ENCODE measurements around the gene SCEL. TPM values are rescaled to one million over a fixed set of nuclear protein-coding genes. Genes with fewer than 3 reads are reported as not detected.

SCEL gene
- total RNA-seq, 4 donors from 2014 or later: 250 to 300 (median 290) TPM

DNA sequence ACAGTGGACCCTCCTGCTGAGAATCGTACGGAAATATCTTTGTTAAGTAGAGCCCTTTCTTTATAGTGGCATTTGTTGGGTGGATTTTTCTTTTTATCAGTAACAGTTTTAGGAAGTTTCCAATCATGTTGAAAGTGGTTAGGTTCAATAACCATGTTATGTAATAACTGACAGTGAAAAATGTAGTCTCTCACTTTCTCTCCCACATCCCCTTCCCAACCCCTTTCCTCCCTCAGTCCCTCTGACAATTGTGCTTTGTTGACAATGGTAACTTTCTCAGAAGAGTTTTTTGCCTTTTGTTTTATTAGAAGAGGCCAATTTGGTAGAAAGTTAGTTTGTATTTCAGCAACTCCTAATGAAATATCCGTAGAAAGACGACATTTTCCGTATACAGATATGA lies 84.1 kb downstream of the SCEL start:
- no peak for DNase-seq (ENCODE audit: low spot score in 2 of 2)
- WGBS: 76% methylated on average over 5 of the region's 5 CpGs
- no peak overlapping the region for H3K27ac ChIP-seq
- H3K4me1 ChIP-seq: no peaks in the 10 kb centered on the region
- no peak overlapping the region for H3K4me3 ChIP-seq
- H3K9me3 ChIP-seq: no peaks in the 10 kb centered on the region
- H3K27me3 ChIP-seq: no peaks in the 10 kb centered on the region
- no peaks in the 10 kb centered on the region for H3K36me3 ChIP-seq
- no peak for TF ChIP-seq EP300 (IDR thresholded peaks at IDR 0.05)
- TF ChIP-seq POLR2A (IDR thresholded peaks at IDR 0.05): no peak
- TF ChIP-seq POLR2AphosphoS5 (IDR thresholded peaks at IDR 0.05): no peak
- no peak for TF ChIP-seq CTCF (IDR thresholded peaks at IDR 0.05)

DNA sequence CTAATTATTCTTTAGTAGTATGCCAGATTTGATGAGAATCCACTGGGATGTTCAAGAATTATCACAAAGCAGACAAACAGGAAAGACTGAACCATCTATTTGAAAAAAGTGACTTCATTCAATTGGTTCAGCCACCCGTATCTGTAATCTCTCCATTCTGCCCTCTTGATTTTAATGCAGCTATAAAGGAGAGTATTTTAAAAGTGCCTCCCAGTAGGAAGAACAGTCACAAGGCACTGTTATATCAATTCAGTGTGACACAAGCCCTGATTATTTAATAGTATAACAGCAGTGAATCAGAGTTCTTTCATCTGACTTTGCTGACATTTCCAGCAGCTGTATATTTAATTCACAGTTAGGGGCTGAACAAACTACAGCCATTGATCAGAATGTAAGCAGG lies 84.6 kb downstream of the SCEL start:
- TF ChIP-seq POLR2A (IDR thresholded peaks at IDR 0.05): no peak
- no peak for TF ChIP-seq CTCF (IDR thresholded peaks at IDR 0.05)
- TF ChIP-seq POLR2AphosphoS5 (IDR thresholded peaks at IDR 0.05): no peak
- no peak for TF ChIP-seq EP300 (IDR thresholded peaks at IDR 0.05)
- 63% methylated on average over 1 of the region's 1 CpG for WGBS
- Histone ChIP-seq H3K27ac (no peak overlapping the region), H3K4me1 (no peaks in the 10 kb centered on the region), H3K36me3 (no peaks in the 10 kb centered on the region), H3K4me3 (no peak overlapping the region), H3K9me3 (no peaks in the 10 kb centered on the region), H3K27me3 (no peaks in the 10 kb centered on the region)
- DNase-seq (ENCODE audit: low spot score in 2 of 2): no peak

- DNase-seq (ENCODE audit: low spot score in 2 of 2): no peak
- no peak overlapping the region for H3K27ac ChIP-seq
- H3K27me3 ChIP-seq: no peaks in the 10 kb centered on the region
- TF ChIP-seq POLR2A (IDR thresholded peaks at IDR 0.05): no peak
- no peak for TF ChIP-seq EP300 (IDR thresholded peaks at IDR 0.05)
- TF ChIP-seq POLR2AphosphoS5 (IDR thresholded peaks at IDR 0.05): no peak
- no peak for TF ChIP-seq CTCF (IDR thresholded peaks at IDR 0.05)
- 57% methylated on average over 3 of the region's 3 CpGs for WGBS
- H3K4me1 ChIP-seq: no peaks in the 10 kb centered on the region
- no peak overlapping the region for H3K4me3 ChIP-seq
- no peaks in the 10 kb centered on the region for H3K36me3 ChIP-seq
- no peaks in the 10 kb centered on the region for H3K9me3 ChIP-seq
These were observed 88.3 kb downstream of the SCEL start for GRCh38 chr13:77623806-77624205.

GRCh38 chr13:77628170-77628569 lies 92.7 kb downstream of the SCEL start:
- Histone ChIP-seq H3K36me3 (no peaks in the 10 kb centered on the region), H3K27ac (no peak overlapping the region), H3K4me3 (no peak overlapping the region), H3K9me3 (no peaks in the 10 kb centered on the region), H3K4me1 (no peaks in the 10 kb centered on the region), H3K27me3 (no peaks in the 10 kb centered on the region)
- DNase-seq (ENCODE audit: low spot score in 2 of 2): no peak
- TF ChIP-seq POLR2A (IDR thresholded peaks at IDR 0.05) (no peak), CTCF (IDR thresholded peaks at IDR 0.05) (no peak), POLR2AphosphoS5 (IDR thresholded peaks at IDR 0.05) (no peak), EP300 (IDR thresholded peaks at IDR 0.05) (no peak)

DNA sequence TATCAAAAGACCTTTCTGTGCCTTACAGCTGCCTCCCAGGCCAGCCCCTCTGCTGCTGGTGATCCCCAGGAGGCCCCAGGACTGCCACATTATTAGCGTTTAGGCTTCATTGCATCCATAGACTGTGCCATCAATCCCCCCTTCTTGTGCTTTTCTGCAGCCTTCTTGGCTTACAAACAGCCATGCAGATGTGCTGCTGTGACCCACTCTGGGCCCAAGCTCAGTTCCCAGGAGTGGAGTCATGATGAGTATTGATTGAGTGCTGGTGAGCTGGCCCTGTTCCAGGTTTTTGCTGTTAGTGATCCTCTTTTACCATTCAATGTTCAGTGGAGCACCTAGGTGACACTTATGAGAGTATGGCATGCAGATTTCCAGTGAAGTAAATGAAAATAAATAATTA lies 102.1 kb downstream of the SCEL start:
- WGBS: 55% methylated on average over 1 of the region's 1 CpG
- peaks cover 6% of the 10 kb centered on the region for H3K36me3 ChIP-seq
- DNase-seq (ENCODE audit: low spot score in 2 of 2): no peak

More for the DNA sequence above, 102.1 kb downstream of the SCEL start:
- H3K4me1 ChIP-seq: no peaks in the 10 kb centered on the region
- no peaks in the 10 kb centered on the region for H3K27me3 ChIP-seq
- H3K4me3 ChIP-seq: no peak overlapping the region
- H3K9me3 ChIP-seq: no peaks in the 10 kb centered on the region
- no peak for TF ChIP-seq CTCF (IDR thresholded peaks at IDR 0.05)
- TF ChIP-seq EP300 (IDR thresholded peaks at IDR 0.05): no peak
- TF ChIP-seq POLR2AphosphoS5 (IDR thresholded peaks at IDR 0.05): no peak
- no peak for TF ChIP-seq POLR2A (IDR thresholded peaks at IDR 0.05)
- H3K27ac ChIP-seq: no peak overlapping the region
